Kidney capillary endothelial cell (primary cell): ENCODE results near the gene GPR84.
"Not testable (repeated sequence)": the region's sequence is repeated elsewhere in the genome, so short reads cannot be mapped to it uniquely, and the experiment has no call there.

Experiments used
- DNase-seq: peaks from one replicate; pipeline ENCODE4 v3.0.0-alpha.2; 2018; ENCODE audit warnings: low spot score

The GPR84 gene

DNA sequence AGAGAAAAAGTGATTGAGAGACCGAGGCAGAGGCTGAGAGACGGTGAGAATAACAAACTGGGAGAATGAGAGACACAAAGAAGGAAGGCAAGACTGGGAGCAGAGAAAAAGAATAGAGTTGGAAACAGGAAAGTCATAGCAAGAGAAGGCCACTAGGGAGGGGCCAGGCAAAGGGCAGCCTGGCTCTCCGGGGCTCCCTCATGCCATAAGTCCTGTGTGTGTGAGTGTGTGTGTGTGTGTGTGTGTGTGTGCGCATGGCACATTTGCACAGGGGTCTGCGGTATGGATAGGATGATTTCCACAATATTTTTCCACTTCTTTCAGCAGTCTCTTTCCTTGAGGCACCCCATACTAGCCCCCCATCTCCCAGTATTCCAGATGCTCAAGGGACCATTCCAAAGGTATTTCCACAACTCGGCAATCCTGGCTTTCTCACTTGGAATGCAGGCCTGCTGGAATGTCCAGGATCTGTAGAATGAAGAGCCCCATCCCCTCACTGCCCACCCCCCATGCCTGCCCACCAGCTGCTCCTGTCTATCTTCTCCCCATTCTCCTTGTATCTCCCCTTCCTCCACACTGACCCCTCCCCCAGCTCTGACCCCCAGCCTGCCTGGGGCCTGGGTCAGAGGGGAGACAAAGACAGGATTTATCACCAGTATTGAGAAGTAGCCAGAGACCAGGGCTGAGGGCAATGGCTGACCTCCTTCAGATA is 9.0 kb downstream of the GPR84 start:
- DNase-seq = no peak

DNA sequence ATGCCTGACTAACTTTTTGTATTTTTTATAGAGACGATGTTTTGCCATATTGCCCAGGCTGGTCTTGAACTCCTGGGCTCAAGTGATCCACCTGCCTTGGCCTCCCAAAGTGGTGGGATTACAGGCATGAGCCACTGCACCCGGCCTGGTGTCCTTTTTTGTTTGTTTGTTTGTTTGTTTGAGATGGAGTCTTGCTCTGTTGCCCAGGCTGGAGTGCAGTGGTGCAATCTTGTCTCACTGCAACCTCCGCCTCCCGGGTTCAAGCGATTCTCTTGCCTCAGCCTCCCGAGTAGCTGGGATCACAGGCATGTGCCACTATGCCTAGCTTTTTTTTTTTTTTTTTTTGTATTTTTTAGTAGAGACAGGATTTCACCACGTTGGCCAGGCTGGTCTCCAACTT is 10.0 kb downstream of the GPR84 start:
- not testable (repeated sequence) for DNase-seq

DNA sequence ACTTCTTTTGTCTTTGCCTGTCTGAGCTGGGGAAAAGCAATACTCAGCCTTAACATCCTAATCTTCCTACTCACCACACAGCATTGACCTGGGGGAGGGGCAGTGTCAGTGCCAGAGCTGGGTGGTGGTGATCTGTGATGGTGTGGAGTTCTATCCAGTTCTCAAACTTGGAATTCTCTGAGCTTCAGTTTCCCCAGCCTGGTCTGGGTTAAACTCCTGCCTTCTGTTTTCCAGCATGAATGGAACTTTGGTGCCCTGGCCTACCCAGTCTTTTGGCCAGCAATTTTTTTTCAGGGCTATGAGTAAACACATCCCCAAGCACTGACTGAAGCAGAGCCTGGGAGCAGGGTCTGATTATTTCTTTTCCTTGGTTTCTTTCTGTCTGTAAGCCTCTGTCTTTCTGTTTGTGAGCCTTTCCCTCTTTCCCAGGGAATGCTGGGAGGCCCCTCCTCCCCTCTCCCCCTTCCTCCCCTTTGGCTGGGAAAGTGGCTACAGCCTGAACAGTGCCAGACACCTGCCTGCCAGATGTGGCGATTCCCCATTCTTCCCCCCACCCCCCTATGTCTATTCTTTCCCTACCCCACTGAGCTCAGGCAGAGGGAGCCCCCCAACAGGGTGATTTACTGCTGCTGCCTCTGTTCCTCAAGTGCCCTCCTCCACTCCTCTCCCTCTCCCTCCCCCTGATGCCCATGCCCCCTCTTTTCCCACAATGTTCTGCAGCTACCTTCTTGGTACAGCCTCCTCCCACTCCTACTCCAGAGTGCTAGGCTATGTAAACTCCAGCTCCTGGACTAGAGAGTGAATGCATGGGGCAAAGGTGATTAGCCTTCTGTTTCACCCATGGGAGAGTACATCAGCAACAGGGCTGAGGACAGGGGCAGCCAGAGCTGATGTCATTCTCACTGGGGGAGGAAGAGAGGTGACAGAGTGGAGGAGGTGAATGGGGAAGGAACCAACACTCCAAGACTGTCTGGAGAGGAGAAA is 11.1 kb downstream of the GPR84 start:
- no peak for DNase-seq

DNA sequence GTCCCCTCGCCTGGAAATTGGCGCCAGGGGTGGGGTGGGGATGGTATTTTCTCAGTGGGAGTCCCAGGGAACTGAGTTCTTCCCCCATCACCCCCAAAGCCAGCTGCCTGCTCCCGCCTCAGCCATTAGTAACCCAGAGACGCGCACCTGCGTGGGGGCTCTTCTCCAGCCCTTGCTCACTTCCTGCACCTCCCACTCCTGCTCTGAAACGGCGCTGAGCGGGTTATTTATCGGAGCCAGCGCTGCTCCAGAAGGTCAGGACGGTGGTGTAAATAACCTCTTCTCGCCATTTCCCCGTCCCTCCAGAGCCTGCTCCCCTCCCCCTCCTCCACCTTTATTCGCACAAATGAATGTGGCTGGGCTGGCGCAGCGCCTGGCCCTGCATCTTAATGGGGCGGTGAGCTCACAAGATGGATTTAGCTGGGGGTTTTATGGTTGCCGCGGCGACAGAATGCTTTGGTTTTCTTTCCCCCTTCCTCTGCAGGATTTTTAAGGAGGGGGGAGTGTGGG is 12.2 kb downstream of the GPR84 start:
- no peak for DNase-seq

DNA sequence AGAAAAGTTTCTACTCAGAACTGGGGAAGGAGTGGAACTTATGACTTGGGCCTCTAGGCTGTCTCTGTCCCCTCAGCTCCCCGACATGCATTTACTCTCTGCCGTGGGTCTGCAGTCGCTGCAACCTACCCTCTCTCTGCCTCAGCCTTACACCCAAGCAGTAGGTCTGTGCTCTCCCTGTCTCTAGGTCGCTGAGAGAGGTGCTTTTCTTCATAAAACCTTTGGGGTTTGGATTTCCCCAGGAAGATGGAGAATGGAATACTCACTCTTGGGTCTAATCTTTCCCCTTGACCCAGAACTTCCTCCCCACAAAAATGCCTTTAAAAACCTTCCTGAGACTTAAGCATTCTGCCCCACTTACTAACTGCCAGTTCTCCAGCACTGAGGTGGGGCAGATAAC is 12.9 kb downstream of the GPR84 start:
- DNase-seq = no peak

DNA sequence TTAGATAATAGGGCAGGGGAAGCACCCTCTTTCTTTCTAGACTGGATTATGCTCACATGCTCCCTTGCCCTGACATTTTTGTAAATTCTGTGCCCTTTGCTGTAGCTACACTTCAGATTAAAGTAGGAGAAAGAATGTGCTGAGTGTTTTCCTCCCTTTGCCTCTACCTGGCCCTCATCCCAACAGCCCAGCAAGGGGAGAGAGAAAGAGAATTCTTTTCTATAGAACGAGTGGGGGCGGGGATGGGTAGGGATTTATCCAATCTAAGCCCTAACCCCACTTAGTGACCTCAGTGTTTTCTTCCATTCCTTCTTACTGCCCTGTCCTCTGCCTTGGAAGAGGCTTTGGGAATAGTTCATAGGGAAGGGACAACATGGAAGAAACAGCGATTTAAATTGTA is 13.5 kb downstream of the GPR84 start:
- no peak for DNase-seq

DNA sequence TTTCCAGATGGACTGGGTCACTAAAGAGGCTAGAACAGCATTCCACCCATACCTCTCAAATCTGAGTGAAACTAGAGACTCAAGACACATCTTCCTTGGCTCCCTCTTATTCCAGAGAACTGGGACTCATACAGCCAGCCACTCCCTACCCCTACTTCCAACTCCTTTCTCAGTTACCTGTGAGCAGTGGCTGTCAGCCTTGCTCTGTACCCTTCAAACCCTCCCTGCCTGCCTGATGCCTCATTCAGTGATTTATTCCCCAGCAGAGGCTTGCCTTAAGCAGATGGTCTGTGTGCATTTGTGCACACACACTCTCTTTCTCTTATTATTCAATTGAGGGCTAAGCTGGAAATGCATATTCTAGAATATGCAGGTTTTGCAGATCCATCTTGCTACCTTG is 14.6 kb downstream of the GPR84 start:
- DNase-seq = no peak

DNA sequence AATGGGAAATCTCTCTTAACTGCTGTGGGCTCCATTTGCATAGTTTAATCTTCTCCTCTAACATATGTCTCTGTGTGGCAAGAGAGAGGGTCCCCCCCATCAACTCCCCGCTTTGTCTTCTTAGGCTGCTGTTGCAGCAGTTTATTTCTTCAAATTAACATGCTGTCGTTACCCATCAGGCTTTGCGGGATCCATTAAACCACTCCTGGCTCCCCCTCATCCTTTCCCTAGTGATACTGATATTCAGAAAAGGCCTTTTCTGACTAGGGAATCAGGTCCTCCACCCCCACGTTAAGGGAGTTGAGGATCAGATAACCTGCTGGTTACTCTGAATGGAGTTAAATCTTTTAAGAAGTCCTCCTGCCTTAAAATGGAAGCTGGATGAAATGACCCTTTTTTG is 15.2 kb downstream of the GPR84 start:
- no peak for DNase-seq

DNA sequence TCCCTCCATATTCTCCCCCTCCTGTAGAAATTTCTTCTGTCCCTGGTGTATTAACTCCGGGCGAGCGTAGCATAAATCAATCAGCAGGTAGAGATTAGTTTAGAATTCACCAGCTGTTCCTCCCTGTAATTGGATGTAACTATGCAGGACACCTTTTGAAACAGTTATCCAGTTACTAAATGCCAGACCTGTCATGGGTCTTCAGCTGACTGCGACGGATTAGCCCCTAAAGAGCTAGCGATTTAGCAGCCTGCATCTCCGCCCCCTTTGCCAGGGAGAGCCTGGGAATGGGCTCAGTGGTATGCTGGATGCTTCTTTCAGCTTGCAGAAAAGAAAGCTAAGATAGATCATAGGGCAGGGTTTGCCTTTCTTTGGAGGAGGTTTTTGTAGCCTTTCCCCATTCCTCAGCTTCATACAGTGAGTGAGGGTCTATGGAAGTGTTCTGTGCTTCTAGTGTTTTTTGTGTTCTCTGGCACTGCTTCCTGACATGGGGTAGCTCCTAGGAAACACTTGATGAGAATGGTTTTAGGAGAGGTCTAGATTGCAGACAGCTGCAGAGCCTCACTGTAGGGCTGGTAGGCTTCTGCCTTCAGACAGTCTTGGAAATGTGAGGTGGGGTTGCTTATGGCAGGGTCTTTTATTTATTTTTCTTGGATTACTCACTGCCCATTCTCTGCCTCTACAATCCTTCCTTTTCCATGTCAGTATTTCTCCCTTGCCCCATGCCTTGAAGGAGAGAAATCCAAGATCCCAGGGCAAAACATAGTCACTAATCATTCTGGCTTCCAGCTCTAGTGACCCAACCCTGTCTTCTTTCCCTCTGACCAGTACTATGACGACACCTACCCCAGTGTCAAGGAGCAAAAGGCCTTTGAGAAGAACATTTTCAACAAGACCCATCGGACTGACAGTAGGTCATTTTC is 22.6 kb downstream of the GPR84 start:
- DNase-seq = no peak

DNA sequence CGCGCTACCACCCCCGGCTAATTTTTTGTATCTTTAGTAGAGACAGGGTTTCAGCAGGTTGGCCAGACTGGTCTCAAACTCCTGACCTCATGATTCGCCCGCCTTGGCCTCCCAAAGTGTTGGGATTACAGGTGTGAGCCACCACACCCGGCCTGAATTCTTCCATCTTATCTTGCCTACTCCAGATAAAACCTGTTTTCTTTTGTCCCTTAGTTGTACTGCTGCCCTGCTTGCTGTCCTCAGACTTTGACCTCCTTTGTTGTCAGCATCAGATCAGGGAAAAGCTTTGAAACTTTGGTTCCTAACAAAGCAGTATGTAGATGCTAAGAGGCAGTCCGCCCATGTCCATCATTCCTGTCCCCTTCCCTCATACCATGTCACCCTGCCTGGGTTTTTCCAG is 23.4 kb downstream of the GPR84 start:
- no peak for DNase-seq

DNA sequence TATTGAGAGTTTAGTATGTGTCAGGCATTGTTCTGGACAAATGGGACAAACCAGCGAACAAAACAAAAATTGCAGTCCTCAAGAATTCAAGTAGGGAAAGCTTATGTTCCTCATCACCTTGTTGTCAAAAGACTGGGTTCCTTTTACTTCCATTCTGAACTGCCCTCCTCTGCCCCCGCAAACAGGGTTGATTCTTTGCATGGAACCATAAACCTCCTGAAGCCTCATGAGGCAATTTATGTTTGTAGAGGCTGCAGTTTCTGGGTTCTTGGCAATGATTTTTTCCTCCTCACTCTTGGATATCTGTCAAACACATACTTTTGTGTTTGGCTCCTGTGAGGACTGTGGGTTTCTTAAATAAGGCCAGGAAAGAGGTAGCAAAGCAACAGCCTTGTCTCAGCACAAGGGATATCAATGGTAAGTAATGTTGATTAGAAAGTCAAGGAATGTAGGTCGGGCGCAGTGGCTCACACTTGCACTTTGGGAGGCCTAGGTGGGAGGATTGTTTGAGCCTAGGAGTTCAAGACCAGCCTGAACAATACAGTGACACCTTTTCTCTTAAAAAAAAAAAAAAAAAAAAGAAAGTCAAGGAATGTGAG is 25.5 kb downstream of the GPR84 start:
- DNase-seq = no peak

DNA sequence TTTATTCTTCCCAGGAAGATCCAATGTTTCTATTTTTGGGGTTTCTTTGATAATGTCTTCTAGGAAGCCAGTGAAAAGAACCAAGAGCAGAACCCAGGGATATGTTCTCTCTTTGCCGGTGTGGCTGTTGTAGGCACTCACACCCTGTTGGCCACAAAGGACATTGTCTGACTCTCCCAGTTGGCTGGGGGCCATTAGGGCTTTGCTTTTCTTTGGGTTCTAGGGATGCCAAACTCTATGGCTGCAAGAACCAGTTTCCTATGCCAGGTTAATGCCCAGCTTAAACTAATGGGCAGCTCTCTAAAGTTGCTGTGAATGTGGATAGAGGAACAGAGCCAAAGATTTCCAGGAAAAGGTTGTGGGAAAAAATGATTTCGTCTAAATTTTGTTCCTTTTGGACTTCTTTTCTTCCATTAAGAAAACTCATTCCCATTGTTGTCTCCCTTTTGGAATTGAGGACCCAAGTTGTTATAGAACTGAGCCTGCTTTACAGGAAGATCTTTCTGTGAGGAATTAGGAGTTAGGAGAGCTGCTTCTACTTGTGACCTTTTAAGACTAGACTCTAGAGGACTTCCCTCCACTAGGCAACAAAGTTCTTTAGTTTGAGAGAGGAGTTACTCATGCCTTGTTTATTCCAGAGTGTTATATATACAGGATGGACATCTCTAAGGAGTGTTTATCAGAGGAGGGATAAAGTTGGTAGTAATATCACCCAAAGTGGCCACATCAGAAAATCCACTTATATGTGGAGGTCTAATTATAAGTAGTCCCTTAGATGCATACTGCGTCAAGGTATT is 26.2 kb downstream of the GPR84 start:
- DNase-seq = no peak

DNA sequence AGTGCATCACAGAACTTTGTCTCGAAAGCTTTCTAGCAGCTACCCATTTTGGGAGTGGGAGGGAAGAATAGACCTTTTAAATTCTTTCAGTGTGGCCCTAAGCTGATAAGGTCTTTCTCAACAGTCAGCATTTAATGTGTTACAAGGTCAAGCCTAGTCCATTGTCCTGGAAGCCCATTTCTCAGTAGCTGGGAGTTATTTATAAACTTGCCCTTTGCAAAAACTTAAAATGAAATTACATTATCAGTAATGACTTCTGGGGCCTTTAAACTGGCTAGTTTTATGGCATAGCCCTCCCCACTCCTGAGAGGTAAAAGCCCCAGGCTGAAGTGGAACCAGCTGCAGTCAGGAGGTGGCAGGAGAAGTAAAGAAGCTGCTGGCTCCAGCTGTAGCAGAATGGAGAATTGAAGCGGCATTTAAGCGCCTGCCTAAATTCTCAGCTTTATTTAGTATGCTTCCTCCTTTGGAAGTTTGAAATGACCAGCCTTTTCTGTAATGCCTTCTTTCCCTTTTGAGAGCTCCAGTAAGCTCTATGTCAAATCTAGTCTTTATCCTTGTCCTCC is 26.9 kb downstream of the GPR84 start:
- DNase-seq = no peak

DNA sequence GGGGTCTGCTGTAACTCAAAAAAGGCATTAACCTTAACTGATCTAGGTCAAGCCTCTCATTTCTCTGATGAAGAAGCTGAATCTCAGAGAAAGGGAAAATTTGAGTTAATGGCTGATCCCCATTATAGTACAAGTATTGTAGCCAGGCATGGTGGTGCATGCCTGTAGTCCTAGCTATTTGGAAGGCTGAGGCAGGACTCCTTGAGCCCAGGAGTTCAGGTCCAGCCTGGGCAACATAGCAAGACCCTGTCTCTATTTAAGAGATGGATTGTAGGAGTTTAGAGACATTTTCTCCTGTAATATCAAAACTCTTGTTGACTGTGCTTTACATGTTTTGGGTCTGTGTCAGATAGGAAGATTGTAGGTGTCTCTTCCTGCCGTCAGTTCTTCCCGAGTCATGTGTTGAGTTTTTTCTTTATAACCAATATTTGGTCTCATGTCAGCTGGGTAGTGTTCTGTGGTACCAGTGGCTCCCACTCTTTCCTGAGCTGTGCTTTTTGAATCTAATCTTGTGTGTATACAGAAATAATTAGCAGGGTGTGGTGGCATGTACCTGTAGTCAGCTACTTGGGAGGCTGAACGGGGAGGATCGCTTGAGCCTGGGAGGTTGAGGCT is 30.8 kb downstream of the GPR84 start:
- no peak for DNase-seq

DNA sequence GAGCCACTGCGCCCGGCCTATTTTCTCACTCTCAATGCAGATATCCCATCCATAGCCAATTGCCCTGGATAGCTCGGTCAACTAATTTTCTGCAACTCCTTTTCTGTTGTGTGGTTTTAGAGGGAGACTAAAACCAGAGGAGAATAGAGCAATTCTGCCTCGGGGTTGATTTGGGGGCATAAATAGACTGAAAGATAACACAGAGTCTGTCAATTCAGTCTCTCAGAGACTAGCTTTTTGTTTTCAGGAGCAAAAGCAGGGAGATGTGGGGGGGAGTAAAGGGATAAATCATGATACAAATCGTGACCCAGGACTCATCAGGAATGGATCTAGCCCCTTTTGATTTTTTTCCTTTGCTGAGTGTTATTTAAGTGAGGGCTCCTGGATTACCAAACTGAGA is 32.8 kb downstream of the GPR84 start:
- DNase-seq = no peak

DNA sequence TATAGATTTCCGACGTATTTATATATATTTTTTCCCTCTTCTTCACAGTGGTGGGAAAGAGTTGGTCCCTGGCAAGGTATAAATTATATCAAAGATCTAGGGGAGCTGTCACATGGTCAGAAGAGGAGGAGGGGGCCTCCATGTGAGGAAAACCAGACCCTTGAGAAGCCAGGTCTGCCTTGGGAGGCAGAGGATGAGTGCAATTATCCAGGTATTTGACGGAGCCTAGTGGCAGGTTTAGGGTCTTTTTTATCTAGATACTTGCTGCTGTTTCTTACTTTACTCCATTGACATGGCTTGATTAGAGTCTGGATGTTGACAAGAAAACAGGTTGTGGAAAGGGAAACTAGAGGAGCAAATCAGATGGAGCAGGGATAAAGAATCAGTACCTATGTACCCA is 33.8 kb downstream of the GPR84 start:
- no peak for DNase-seq

DNA sequence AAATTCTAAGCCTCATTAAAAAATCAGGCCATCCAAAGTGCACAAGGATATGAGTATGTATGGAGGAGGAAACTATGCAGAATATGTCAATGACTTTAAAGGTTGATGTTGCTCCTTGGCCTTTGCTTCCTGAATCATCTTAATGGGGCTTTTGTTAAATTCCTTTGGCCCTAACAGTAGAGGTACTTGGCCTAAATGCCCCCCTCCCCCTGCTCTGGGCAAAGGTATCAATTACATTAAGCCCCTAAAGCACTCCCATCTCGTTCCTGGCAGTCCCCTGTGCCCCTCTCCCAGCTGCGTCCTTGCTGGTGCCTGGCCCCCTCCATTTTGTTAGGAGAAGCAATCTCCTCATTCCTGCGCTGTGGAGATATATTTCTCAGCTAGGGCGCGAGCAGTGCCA is 34.5 kb downstream of the GPR84 start:
- peak; percentile 48 for DNase-seq

DNA sequence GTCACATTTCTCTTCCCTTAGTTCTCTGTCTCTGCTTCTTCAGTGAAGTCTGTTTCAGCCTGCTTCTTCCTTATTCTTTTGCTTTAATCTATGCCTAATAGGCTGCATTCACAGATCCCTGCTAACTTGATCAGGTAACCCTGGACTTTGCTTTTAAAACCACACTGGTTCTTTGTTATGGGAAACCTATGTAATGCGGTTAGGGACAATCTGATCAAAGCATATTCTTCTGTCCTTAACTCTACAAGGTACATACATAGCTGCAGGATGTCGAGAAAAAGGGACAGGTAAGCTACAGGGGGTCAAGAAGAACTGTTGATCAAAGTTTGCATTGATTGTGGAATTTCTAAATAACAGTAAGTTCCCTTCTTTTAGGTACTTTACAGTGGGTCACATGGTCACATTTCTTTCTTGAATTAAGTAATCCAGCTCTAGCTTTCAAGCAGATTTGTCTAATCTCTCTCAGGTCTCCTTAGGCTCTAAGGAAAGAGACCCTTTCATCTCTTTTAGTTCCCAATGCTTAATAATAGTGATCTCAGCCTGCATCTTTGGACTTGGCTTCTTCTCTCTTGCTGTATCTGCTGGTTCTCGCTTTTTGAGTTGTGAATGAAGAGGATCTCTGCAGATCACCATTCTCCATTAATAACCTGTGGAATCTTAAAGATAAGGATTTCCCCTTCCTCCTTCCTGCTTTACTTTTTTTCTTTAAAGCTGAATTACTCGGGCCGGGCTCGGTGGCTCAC is 35.5 kb downstream of the GPR84 start:
- no peak for DNase-seq

DNA sequence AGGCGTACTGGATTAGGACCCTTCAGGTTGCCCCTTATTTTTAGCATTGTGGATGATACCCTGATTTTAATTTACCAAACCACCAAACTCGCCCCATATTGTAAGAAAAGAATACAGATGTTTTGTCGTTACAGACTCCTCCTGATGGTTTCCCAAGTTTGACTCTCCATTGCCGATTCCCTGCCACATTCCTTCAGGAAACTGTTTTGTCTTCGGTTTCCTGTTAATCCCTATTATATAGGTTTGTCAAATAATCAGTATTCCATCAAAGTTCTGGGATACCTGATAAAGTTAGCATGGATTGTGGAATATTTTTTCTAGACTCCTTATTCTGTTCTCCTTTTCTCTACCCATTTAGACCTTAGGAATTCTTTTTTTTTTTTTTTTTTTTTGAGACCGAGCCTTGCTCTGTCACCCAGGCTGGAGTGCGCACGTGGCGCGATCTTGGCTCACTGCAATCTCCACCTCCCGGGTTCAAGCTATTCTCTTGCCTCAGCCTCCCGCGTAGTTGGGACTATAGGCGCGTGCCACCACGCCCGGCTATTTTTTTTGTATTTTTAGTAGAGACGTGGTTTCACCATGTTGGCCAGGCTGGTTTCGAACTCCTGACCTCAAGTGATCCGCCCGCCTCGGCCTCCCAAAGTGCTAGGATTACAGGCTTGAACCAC is 38.7 kb downstream of the GPR84 start:
- not testable (repeated sequence) for DNase-seq
